DMS53 treated with DMSO at 0.1 percent for 48 hours (cell line): ENCODE results near the gene SMARCB1.

Experiments
- DNase-seq: peaks from one replicate; lab custom pipeline; 2025; ENCODE audit not compliant: unreplicated experiment; lab: John Stamatoyannopoulos, UW

SMARCB1 gene

DNA sequence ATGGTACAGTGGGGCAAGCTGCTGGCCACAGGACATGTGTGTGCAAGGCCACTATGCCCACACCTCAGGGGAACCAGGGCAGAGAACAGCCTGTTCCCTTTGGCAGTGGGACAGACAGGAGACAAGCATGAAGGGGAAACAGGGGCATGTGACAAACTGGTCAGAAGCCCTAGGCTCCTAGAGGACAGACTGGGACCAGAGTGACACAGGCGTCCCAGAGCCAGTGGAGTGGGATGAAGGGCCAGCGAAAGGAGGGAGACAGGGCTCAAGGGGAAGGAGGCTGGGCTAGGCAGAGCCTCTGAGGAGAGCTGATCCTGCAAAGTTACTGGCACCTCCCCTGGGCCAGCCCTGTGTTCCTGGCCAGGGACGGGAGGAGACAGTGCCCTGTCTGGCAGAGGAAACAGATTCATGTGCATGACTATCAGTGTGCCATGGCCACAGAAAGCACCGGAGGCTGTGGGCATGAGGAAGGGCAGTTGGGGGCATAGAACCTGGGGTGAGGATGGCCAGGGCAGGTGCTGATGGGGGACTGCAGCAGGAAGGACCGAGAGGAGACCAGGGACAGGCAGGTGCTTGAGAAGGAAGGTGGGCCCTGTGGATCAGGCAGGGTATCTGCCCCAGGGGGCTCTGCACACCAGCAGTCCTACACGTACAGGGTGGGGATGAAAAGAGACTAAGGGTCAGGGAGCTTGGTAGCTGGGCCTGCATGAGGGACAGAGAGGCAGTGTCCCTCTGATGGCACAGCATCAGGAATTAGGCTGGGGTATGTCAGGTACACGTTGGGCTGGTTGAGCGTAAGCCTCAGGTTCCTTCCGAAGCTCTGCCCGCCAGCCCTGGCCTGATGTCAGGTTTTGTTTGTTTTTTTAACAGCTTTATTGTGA lies 42.3 kb downstream of the SMARCB1 start:
- no peak for DNase-seq

GRCh38 chr22:23829845-23830372 lies 43.1 kb downstream of the SMARCB1 start:
- DNase-seq: no peak

- DNase-seq: no peak
Measured at GRCh38 chr22:23831261-23831660, 44.5 kb downstream of the SMARCB1 start.

DNA sequence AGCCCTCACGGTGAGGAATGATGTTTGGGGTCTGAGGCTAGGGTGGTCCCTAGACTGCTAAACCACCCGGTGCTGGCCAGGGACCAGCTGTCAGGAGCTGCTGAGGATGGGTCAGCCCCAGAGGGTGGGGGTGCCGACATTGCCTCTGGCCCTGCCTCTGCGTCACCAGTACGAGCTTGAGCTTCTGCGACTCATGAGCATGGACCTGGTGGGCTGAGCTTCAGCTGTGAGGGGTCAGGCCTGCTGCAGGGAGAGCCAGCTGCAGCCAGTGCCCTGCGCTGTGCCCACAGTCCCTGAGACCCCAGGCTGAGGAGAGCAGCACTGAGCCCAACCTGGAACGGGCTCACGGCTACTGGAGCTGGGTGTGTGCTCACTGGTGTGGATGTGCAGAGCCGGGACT lies 45.0 kb downstream of the SMARCB1 start:
- no peak for DNase-seq

DNA sequence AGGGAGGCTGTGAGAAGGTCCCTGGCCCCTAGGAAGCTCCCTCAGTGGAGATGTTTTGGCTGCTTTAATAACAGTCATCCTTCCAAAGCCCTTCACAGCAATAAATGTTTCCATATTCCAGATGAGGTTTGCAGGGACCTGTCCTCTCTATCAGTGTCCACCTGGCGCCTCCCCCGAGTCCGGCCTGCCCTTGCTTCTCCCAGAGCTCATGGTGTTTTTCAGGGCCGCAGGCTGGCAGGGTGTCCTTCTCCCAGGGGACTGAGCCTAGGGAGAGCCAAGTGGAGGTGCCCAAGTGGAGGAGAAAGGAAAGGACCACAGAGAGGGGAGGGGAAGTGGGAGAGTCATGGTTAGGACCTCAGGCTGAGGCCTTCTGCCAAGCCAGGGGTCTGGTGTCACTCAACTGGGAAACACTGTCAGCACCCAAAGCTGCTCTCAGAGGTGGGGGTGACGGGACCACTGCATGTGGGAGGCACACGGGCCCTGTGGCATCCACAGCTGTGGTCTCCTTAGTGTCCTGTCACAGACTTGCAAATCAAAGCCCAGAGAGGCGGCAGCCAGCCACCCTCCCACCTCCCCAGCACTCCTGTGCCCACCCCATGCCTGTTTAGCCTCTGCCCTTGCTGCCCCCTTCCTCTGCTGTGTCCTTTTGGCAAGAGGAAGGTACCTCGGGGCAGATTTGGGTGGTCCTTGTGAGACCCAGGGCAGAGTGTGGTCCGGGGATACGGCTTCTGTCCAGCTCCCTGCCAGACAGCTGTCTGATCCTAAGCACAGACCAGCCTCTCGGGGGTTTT lies 45.7 kb downstream of the SMARCB1 start:
- DNase-seq: no peak

GRCh38 chr22:23833017-23833751 lies 46.4 kb downstream of the SMARCB1 start:
- DNase-seq: no peak

DNA sequence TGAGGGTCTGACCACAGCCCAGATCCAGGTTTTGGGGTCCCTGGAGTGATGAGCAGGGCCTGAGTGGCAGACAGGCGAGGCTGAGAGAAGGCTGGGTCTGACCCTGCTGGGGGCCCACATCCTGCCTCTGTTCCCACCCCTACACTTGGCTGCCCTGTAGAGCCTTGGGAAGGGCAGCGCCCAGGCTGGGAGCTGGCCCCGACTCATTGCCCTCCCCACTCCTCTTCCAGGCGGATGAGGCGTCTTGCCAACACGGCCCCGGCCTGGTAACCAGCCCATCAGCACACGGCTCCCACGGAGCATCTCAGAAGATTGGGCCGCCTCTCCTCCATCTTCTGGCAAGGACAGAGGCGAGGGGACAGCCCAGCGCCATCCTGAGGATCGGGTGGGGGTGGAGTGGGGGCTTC lies 47.1 kb downstream of the SMARCB1 start:
- no peak for DNase-seq

DNA sequence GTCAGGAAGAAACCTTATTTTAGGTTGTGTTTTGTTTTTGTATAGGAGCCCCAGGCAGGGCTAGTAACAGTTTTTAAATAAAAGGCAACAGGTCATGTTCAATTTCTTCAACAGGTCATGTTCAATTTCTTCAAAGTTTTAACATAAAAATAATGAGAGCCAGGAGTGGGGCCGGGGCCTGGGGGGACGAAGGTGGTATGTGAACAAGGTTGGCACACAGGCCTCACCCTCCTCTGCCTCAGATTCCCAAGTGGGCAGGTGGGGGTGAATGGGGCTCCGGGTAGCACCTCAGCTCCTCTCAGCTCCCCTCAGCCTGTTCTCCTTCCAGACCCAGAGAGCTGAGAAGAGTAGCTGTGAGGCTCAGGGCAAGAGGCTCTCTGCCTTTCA lies 47.6 kb downstream of the SMARCB1 start:
- DNase-seq: no peak

DNA sequence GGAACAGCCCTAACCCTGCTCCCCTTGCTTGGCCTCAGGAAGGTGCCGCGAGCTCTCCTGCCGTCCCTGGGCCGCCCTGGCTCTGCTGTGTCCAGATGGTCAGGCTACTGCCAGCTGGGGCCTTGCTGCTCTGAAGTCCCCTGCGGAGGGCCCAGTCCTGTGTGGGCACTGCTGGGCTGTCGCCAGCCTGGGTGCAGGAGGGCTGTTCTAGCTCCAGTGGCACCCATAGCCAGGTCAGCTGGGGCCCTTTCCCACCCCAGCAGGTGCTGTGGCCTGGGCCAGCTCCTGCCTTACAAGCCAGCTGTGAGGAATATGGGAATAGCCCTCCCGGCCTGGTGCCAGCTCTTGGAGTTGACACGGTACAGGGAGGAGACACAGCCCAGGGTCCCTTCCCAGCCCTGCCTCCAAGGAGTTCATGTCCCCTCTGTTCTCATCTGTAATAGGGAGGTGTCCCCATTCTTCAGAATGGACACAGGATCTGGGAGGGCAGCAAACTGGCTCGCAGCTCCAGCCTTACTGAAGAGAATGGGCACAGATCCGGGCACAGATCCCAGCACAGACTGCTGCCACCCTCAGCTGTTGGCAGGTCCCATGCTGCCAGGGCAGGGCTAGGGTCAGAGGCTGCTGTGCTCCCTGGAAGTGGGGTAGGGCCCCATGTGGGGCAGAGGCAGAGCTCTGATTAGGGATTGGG lies 48.2 kb downstream of the SMARCB1 start:
- DNase-seq: no peak

GRCh38 chr22:23835484-23836144 lies 48.8 kb downstream of the SMARCB1 start:
- DNase-seq: no peak

DNA sequence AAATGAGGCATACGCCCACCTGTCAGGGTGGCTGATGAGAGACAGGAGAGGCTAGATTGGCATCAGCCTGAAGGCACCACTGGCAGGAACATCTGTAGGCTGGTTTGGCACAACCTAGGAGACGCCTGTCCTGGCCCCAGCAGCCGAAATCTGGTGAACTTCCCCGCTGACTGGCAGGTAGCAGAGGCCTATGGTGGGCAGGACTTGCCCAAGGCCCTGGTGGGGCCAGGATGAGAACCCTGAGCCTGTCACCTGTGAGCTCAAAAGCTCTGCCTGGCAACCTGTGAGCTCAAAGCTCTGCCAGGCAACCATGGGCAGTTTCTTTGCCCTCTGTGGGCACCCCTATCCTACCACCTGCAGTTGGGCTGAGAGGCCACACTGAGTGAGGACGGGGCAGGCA lies 49.5 kb downstream of the SMARCB1 start:
- DNase-seq: no peak

DNA sequence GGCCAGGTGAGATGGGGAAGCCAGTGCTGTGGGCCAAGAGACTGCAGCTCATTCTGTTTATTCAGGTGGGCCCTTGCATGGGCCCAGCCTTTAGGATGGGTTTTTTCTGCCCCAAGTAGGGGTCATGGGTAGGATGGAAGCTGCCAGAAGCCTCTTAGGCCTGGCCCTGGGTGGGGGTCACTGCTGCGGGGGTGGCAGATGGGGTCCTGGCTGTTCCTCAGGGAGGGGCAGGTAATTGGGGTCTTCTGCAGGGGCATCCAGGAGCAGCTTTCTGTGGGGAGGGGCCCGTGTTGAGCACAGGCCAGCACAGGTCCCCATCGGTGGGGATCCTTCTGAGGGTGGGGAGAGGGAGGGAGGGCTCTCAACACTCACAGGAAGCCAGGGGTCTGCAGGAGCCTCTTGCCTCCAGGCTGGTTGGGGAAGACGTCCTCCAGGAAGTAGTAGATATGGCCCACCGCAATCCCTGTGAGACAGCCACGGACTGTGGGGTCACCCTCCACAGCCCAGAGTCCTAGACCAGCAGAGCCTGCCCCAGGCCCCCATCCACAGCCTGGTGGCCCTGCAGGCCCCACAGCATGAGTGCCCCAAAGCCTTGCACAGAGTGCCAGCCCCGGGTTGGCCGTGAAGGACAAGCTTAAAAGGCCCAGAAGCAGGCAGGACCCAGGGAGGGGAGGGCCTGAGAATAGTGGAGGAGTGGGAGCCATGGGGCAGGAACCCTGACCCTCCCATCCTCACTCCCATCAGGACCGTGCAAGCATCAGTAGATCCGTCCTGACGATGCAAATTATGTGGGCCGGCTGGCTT lies 50.1 kb downstream of the SMARCB1 start:
- no peak for DNase-seq

- DNase-seq: no peak
Measured at GRCh38 chr22:23837496-23837859, 50.7 kb downstream of the SMARCB1 start.

- no peak for DNase-seq
Measured at GRCh38 chr22:23837911-23838680, 51.3 kb downstream of the SMARCB1 start.

GRCh38 chr22:23838681-23839468 lies 52.1 kb downstream of the SMARCB1 start, which contains the start of gene DERL3:
DERL3 (minus strand) TSS chr22:23839006; CDS start chr22:23838987, 19 bp downstream.
- DNase-seq: peak; percentile 75

DNA sequence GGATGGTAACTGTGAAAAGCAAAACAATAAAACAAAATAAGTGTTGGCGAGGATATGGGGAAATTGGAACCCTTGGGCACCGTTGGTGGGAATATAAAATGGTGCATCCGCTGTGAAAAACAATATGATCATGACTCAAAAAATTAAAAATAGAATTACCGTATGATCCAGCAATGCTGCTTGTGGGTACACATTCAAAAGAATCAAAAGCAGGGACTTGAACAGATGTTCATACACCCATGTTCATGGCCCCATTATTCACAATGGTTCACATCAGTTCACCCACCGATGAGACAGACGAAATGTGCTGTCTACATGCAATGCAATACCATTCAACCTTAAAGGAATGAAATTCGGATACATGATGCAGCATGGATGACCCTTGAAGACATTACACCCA lies 53.3 kb downstream of the SMARCB1 start:
- DNase-seq: no peak

DNA sequence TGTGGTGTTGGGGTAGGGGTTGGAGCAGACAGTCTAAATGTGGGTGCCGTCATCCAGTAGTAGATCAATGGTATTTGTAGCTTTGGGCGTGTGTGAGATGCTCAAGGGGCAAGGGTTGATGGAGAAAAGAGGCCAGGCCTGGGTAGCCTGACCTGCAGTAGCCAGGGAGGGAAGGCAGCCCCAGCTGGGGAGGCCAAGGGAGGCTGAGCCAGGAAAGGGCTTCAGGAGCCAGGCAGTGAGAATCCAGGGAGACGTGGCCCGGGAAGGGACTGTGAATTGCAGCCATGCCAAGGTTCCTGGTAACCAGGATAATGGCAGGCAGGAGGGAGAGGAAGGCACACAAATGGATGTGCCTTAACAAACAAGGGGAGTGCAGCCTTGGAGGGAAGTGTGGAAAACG lies 54.5 kb downstream of the SMARCB1 start:
- no peak for DNase-seq
